ENCODE data around the gene HARS2. TPM values are rescaled to one million over a fixed set of nuclear protein-coding genes. Genes with fewer than 3 reads are reported as not detected.

HARS2 gene
- polyA plus RNA-seq, 1 donor (not counting 4 experiments of a cell fraction or from before 2014, with no cell fraction given), result 44.5 TPM

GRCh38 chr5:140673187-140673976, 17.9 kb upstream of the HARS2 start, which contains the start of gene DND1:
TSS of gene DND1 (minus strand) at chr5:140673576. CDS start at chr5:140673542, 34 bp downstream.
- Histone ChIP-seq H3K79me2 (ENCODE audit: control insufficient read depth, insufficient read depth, low read length) (peaks cover 4% of the 10 kb centered on the region), H3K36me3 (ENCODE audit: control insufficient read depth in 2 of 2, extremely low read depth in 1 of 2, insufficient read depth in 2 of 2, low read length in 2 of 2) (peaks cover 38 to 43% of the 10 kb centered on the region in 2 experiments), H3K4me1 (ENCODE audit: control insufficient read depth, extremely low read depth, insufficient read depth, low read length) (no peaks in the 10 kb centered on the region), H3K27me3 (ENCODE audit: control insufficient read depth, extremely low read depth, insufficient read depth, low read length) (no peaks in the 10 kb centered on the region), H3K9me3 (ENCODE audit: control insufficient read depth, low read depth, low read length) (no peaks in the 10 kb centered on the region), H3K9ac (ENCODE audit: control insufficient read depth, extremely low read depth, insufficient read depth, low read length) (no peak within 1 kb of the TSS), H4K20me1 (ENCODE audit: control insufficient read depth, extremely low read depth, insufficient read depth, low read length) (no peaks in the 10 kb centered on the region), H3K4me3 (ENCODE audit: control insufficient read depth in 2 of 3, extremely low read depth in 1 of 3, insufficient read depth in 2 of 3, low read depth in 1 of 3, low read length in 3 of 3) (no peak within 1 kb of the TSS), H2AFZ (ENCODE audit: control insufficient read depth, low read length) (no peak within 1 kb of the TSS), H3K4me2 (ENCODE audit: control insufficient read depth, extremely low read depth, insufficient read depth, low read depth, low read length) (peak within 1 kb of the TSS; percentile 4), H3K27ac (ENCODE audit: control insufficient read depth, insufficient read depth, low read length) (no peak within 1 kb of the TSS), H3K9me1 (ENCODE audit: control insufficient read depth, extremely low read depth, insufficient read depth, low read length) (no peaks in the 10 kb centered on the region)
- FAIRE-seq (no peak), DNase-seq (ENCODE audit: low read depth, low spot score) (no peak)
- dilution Hi-C loops (cut with MboI; ENCODE audit: extremely low pct_ligation_motif_present, low sequenced_read_pairs), result no loop called here
- TF ChIP-seq CTCF (optimal IDR thresholded peaks at IDR 0.05 in 1 of 3, IDR thresholded peaks at IDR 0.05 in 1 of 3, conservative IDR thresholded peaks at IDR 0.05 in 1 of 3; ENCODE audit: extremely low read depth in 1 of 3, insufficient read depth in 2 of 3, low read length in 3 of 3) (no peak), EZH2 (IDR thresholded peaks at IDR 0.05; ENCODE audit: low read length) (no peak)

GRCh38 chr5:140674211-140674610, 17.0 kb upstream of the HARS2 start:
- Histone ChIP-seq H3K27me3 (ENCODE audit: control insufficient read depth, extremely low read depth, insufficient read depth, low read length) (no peaks in the 10 kb centered on the region), H3K9me1 (ENCODE audit: control insufficient read depth, extremely low read depth, insufficient read depth, low read length) (no peaks in the 10 kb centered on the region), H3K79me2 (ENCODE audit: control insufficient read depth, insufficient read depth, low read length) (no peaks in the 10 kb centered on the region), H3K4me1 (ENCODE audit: control insufficient read depth, extremely low read depth, insufficient read depth, low read length) (no peaks in the 10 kb centered on the region), H4K20me1 (ENCODE audit: control insufficient read depth, extremely low read depth, insufficient read depth, low read length) (no peaks in the 10 kb centered on the region), H2AFZ (ENCODE audit: control insufficient read depth, low read length) (no peak overlapping the region), H3K4me2 (ENCODE audit: control insufficient read depth, extremely low read depth, insufficient read depth, low read depth, low read length) (no peak overlapping the region), H3K4me3 (ENCODE audit: control insufficient read depth in 2 of 3, extremely low read depth in 1 of 3, insufficient read depth in 2 of 3, low read depth in 1 of 3, low read length in 3 of 3) (no peak overlapping the region), H3K9ac (ENCODE audit: control insufficient read depth, extremely low read depth, insufficient read depth, low read length) (no peak overlapping the region), H3K27ac (ENCODE audit: control insufficient read depth, insufficient read depth, low read length) (no peak overlapping the region), H3K36me3 (ENCODE audit: control insufficient read depth in 2 of 2, extremely low read depth in 1 of 2, insufficient read depth in 2 of 2, low read length in 2 of 2) (peaks cover 30 to 42% of the 10 kb centered on the region in 2 experiments), H3K9me3 (ENCODE audit: control insufficient read depth, low read depth, low read length) (no peaks in the 10 kb centered on the region)
- dilution Hi-C loops (cut with MboI; ENCODE audit: extremely low pct_ligation_motif_present, low sequenced_read_pairs), result no loop called here
- no peak for DNase-seq (ENCODE audit: low read depth, low spot score)
- FAIRE-seq, result no peak
- no peak for TF ChIP-seq EZH2 (IDR thresholded peaks at IDR 0.05; ENCODE audit: low read length)
- TF ChIP-seq CTCF (optimal IDR thresholded peaks at IDR 0.05 in 1 of 3, IDR thresholded peaks at IDR 0.05 in 1 of 3, conservative IDR thresholded peaks at IDR 0.05 in 1 of 3; ENCODE audit: extremely low read depth in 1 of 3, insufficient read depth in 2 of 3, low read length in 3 of 3), result no peak

All from keratinocyte (primary cell).